Measurements from ENCODE around the gene RALGDS.

RALGDS gene

DNA sequence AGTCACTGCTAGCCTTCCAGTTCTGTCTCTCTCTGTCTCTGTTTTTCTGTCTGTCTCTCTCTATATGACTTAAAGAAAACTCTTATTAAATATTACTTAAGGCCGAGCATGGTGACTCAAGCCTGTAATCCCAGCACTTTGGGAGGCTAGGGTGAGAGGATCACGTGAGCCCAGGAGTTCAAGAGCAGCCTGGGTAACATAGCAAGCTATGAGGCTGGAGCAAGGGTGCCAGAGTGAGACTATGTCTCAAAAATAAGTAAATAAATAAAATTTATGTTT lies 44.4 kb upstream of the RALGDS start:
- TF ChIP-seq CTCF (conservative IDR thresholded peaks at IDR 0.05) (no peak), ZFX (IDR thresholded peaks at IDR 0.05) (no peak)
- H3K27ac ChIP-seq = no peak overlapping the region

GRCh38 chr9:133164191-133164590 lies 43.2 kb upstream of the RALGDS start:
- TF ChIP-seq ZFX (IDR thresholded peaks at IDR 0.05) = no peak
- no peak for TF ChIP-seq CTCF (conservative IDR thresholded peaks at IDR 0.05)
- no peak overlapping the region for H3K27ac ChIP-seq

- TF ChIP-seq ZFX (IDR thresholded peaks at IDR 0.05) (no peak), CTCF (conservative IDR thresholded peaks at IDR 0.05) (no peak)
- no peak within 1 kb of the TSS for H3K27ac ChIP-seq
These were observed 42.6 kb upstream of the RALGDS start, which contains the start of gene GBGT1 for GRCh38 chr9:133163504-133164172. Gene GBGT1, minus strand, starts transcription at chr9:133163914. Its CDS starts 1,502 bp downstream, at chr9:133162412.

DNA sequence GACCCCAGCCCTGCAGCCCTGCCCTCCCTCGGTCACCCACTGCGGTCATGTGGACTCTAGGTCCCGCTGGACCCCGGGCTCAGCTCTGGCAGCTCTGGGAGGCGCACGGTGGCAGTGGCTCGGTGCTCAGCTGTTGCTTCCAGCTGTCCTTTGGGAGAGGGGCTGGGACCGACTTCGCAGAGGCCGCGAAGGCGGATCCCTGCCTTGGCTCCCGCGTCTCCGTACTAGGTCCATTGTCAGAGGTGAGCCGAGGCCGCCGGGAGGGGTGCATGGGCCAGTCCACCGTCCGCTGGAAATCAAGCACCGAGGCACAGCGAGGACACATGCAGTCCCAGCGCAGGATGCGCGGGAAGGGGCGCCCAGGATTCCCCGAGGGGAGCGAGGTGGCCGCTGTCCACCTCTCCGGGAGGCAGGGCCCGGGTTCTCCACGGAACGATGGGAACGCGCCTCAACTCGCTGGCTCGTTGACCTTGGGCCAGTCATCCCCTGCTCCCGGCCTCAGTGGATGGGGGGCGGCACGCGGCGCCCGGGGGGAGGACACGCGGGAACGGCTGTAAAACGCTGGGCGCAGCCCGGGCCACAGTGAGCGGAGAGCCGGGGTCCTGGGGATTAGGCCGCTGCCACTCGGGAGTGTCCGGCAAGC lies 41.9 kb upstream of the RALGDS start:
- TF ChIP-seq ZFX (IDR thresholded peaks at IDR 0.05) (no peak), CTCF (conservative IDR thresholded peaks at IDR 0.05) (no peak)
- no peak overlapping the region for H3K27ac ChIP-seq

- TF ChIP-seq CTCF (conservative IDR thresholded peaks at IDR 0.05) = no peak
- no peak for TF ChIP-seq ZFX (IDR thresholded peaks at IDR 0.05)
These were observed 40.5 kb upstream of the RALGDS start for GRCh38 chr9:133161547-133161950.

DNA sequence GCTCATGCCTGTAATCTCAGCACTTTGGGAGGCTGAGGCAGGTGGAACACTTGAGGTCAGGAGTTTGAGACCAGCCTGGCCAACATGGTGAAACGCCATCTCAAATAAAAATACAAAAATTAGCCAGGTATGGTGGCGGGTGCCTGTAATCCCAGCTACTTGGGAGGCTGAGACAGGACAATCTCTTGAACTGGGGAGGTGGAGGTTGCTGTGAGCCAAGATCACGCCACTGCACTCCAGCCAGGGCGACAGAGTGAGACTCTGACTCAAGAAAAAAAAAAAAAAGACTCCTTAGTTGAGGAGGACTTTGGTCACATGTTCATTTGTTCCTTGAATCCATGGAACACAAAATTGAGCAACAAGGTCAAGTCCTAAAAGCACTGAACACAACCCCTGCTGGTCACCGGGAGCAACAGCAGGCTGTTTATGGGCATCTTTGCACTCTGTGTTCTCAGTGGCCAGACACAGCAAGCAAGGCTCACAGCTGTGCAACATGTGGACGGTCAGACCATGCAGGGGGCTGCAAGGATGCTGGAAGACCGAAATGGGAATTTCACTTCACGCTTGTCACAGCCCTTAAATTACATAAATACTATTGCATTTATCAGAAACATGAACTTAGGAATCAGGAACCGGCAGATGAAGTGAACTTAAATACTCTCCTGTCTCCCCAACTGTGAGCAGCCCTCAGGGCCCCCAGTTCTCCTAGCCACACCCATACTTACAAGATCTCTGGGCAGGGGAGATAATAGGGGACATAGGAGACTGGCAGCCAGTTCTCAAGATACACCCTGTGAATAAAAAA lies 39.9 kb upstream of the RALGDS start:
- TF ChIP-seq CTCF (conservative IDR thresholded peaks at IDR 0.05) (peak; percentile 86), ZFX (IDR thresholded peaks at IDR 0.05) (no peak)

More at GRCh38 chr9:133161547-133161950, 40.5 kb upstream of the RALGDS start:
- no peak overlapping the region for H3K27ac ChIP-seq

GRCh38 chr9:133158695-133159094 lies 37.7 kb upstream of the RALGDS start:
- TF ChIP-seq ZFX (IDR thresholded peaks at IDR 0.05) = no peak
- TF ChIP-seq CTCF (conservative IDR thresholded peaks at IDR 0.05) = no peak
- H3K27ac ChIP-seq = no peak overlapping the region

More for the DNA sequence above, 39.9 kb upstream of the RALGDS start:
- no peak overlapping the region for H3K27ac ChIP-seq

All from C4-2B (cell line).